Subcutaneous adipose tissue (tissue), 4 donors: Measurements from ENCODE around the gene TRIM32. TPM values are rescaled to one million over a fixed set of nuclear protein-coding genes. Genes with fewer than 3 reads are reported as not detected.

ENCODE experiments used
- CTCF ChIP-seq: fragments of 450-650 bp; IDR thresholded peaks from one replicate; pipeline ENCODE4 v1.5.1; 2016; ENCODE audit warnings: low read depth, mild to moderate bottlenecking, control low read depth, antibody characterized with exemption, moderate library complexity
- total RNA-seq, 4 donors: library from RNA; depleted of rRNA; stranded (reverse); fragments of >200 nt; gene quantifications; one replicate each; pipeline ENCODE4 v1.1.0, GENCODE V29; 2016

Gene TRIM32
- total RNA-seq, 4 donors from 2014 or later: 12.8 to 22.9 (median 14.3) TPM

GRCh38 chr9:116692616-116693015 lies 5.5 kb downstream of the TRIM32 start:
- TF ChIP-seq CTCF: no peak

- no peak for TF ChIP-seq CTCF
Measured at GRCh38 chr9:116693233-116693731, 6.2 kb downstream of the TRIM32 start.

- no peak for TF ChIP-seq CTCF
Measured at GRCh38 chr9:116694785-116695291, 7.7 kb downstream of the TRIM32 start.

- TF ChIP-seq CTCF: no peak
Measured at GRCh38 chr9:116695438-116695837, 8.3 kb downstream of the TRIM32 start.

GRCh38 chr9:116697362-116697761 lies 10.3 kb downstream of the TRIM32 start:
- no peak for TF ChIP-seq CTCF

- no peak for TF ChIP-seq CTCF
Measured at GRCh38 chr9:116697887-116698286, 10.8 kb downstream of the TRIM32 start.

GRCh38 chr9:116700279-116700678 lies 13.2 kb downstream of the TRIM32 start:
- no peak for TF ChIP-seq CTCF
